GM12878 (cell line): ENCODE measurements around the gene PDE6D. TPM values are rescaled to one million over a fixed set of nuclear protein-coding genes. Genes with fewer than 3 reads are reported as not detected.
A peak's percentile ranks its signal among the peaks of the same experiment; 100 is the strongest.

Source experiments
- ATAC-seq: fragments of 200-7000 bp; cut with Tn5 transposase; 3 replicates; pipeline ENCODE4 v1.9.1; 2020; ENCODE audit warnings: mild to moderate bottlenecking, moderate library complexity
- BruUV-seq: library from RNA; stranded (reverse); fragments of 400-500 nt; replicated peaks from 2 replicates; lab custom pipeline; 2021; lab: Mats Ljungman, UMichigan
- CTCF ChIA-PET: fragments of 300-600 bp; sonication (Branson Sonifier 250); formaldehyde crosslinking; extraction: SDS; loops from one replicate; lab custom pipeline; 2021; ENCODE audit warnings: inconsistent platforms; lab: Yijun Ruan, JAX
- POLR2A ChIA-PET: fragments of 350-600 bp; formaldehyde crosslinking; extraction: SDS; loops from one replicate; lab custom pipeline; 2021; ENCODE audit warnings: inconsistent platforms; lab: Charles Lee
- RAD21 ChIA-PET: fragments of 300-600 bp; sonication (Branson Sonifier 250); formaldehyde crosslinking; loops from one replicate; lab custom pipeline; 2023; ENCODE audit warnings: antibody characterized with exemption; ENCODE audit not compliant: unreplicated experiment; lab: Charles Lee
- SMC1A ChIA-PET: fragments of 300-600 bp; sonication (Branson Sonifier 250); formaldehyde crosslinking; loops from one replicate; lab custom pipeline; 2023; ENCODE audit not compliant: unreplicated experiment, uncharacterized antibody; lab: Charles Lee
- DNase-seq: peaks from one replicate; pipeline ENCODE4 v3.0.0-alpha.2; 2011; ENCODE audit warnings: low read depth, low spot score
- FAIRE-seq: peaks from 3 replicates; lab custom pipeline; 2011; peaks lifted over from hg19 to GRCh38; lab: Jason Lieb, UNC
- H2AFZ ChIP-seq: 2 replicates; pipeline ENCODE4 v1.6.0; 2011; ENCODE audit warnings: low read depth, low read length, control low read depth; ENCODE audit not compliant: control insufficient read depth
- H3K27ac ChIP-seq: 2 replicates; pipeline ENCODE4 v1.5.1; 2011; ENCODE audit warnings: control low read depth; ENCODE audit not compliant: control insufficient read depth, insufficient read depth
- H3K27me3 ChIP-seq, 2 experiments: replicated peaks in 1 of 2; 2 replicates each; pipeline versions ENCODE4 v1.6.0 to v1.6.1; 2011; ENCODE audit warnings: low read length in 1 of 2; ENCODE audit not compliant: control insufficient read depth in 2 of 2, insufficient read depth in 2 of 2
- H3K36me3 ChIP-seq, 2 experiments: 2 replicates each; pipeline ENCODE4 v1.5.1; 2011; ENCODE audit warnings: low read length in 1 of 2; ENCODE audit not compliant: control insufficient read depth in 2 of 2, insufficient read depth in 2 of 2
- H3K4me1 ChIP-seq: 2 replicates; pipeline ENCODE4 v1.6.1; 2011; ENCODE audit warnings: mild to moderate bottlenecking, low read length, moderate library complexity, mixed read lengths; ENCODE audit not compliant: control insufficient read depth, insufficient read depth
- H3K4me2 ChIP-seq: 2 replicates; pipeline ENCODE4 v1.6.0; 2011; ENCODE audit warnings: control low read depth; ENCODE audit not compliant: control insufficient read depth, insufficient read depth
- H3K4me3 ChIP-seq: fragments of 200-600 bp; sonication (generic); 2 replicates; pipeline ENCODE4 v1.5.1; 2016
- H3K79me2 ChIP-seq: 2 replicates; pipeline ENCODE4 v1.6.0; 2011; ENCODE audit warnings: low read length; ENCODE audit not compliant: control insufficient read depth, insufficient read depth
- H3K9ac ChIP-seq: 2 replicates; pipeline ENCODE4 v1.8.0; 2011; ENCODE audit warnings: low read length, control low read depth, mixed read lengths; ENCODE audit not compliant: control insufficient read depth, insufficient read depth
- H3K9me3 ChIP-seq: replicated peaks from 3 replicates; pipeline ENCODE4 v1.5.1; 2011; ENCODE audit warnings: mild to moderate bottlenecking, low read length; ENCODE audit not compliant: control insufficient read depth, insufficient read depth
- H4K20me1 ChIP-seq: 2 replicates; pipeline ENCODE4 v1.6.0; 2011; ENCODE audit not compliant: control insufficient read depth, insufficient read depth
- BCL11A ChIP-seq: IDR thresholded peaks from 2 replicates; pipeline ENCODE4 v1.6.1; 2011; ENCODE audit warnings: low read depth, low read length
- CBFB ChIP-seq: IDR thresholded peaks from 2 replicates; pipeline ENCODE4 v1.6.1; 2016; ENCODE audit warnings: antibody characterized with exemption, low read depth
- GABPA ChIP-seq: IDR thresholded peaks from 2 replicates; pipeline ENCODE4 v1.6.1; 2014; ENCODE audit warnings: antibody characterized with exemption, low read depth, mild to moderate bottlenecking, inconsistent platforms
- HDAC2 ChIP-seq: fragments of 200-600 bp; sonication (generic); IDR thresholded peaks from 2 replicates; pipeline ENCODE4 v1.6.1; 2017
- MTA3 ChIP-seq: IDR thresholded peaks from 2 replicates; pipeline ENCODE4 v1.6.1; 2012; ENCODE audit warnings: low read length, inconsistent platforms, borderline replicate concordance
- NFYA ChIP-seq: IDR thresholded peaks from 2 replicates; pipeline ENCODE4 v1.6.1; 2011; ENCODE audit warnings: low read depth, mild to moderate bottlenecking, low read length, improper control_type of control experiment, borderline replicate concordance
- PML ChIP-seq: IDR thresholded peaks from 2 replicates; pipeline ENCODE4 v1.6.1; 2012; ENCODE audit warnings: low read length, inconsistent platforms
- POLR2AphosphoS5 ChIP-seq: IDR thresholded peaks from 2 replicates; pipeline ENCODE4 v1.6.1; 2011; ENCODE audit warnings: mild to moderate bottlenecking, low read length, inconsistent platforms
- SIX5 ChIP-seq: IDR thresholded peaks from 2 replicates; pipeline ENCODE4 v1.6.1; 2011; ENCODE audit warnings: mild to moderate bottlenecking, low read depth, low read length, moderate library complexity; ENCODE audit not compliant: severe bottlenecking
- STAT3 ChIP-seq: IDR thresholded peaks from 2 replicates; pipeline ENCODE4 v1.6.1; 2011; ENCODE audit warnings: low read depth, low read length, improper control_type of control experiment
- WRNIP1 ChIP-seq: IDR thresholded peaks from 2 replicates; pipeline ENCODE4 v1.6.1; 2011; ENCODE audit warnings: low read depth, low read length, improper control_type of control experiment, borderline replicate concordance
- ZNF274 ChIP-seq: IDR thresholded peaks from one replicate; pipeline ENCODE4 v1.8.0; 2011; ENCODE audit not compliant: insufficient read length, insufficient read depth
- ZNF622 ChIP-seq: fragments of 450-650 bp; IDR thresholded peaks from 2 replicates; pipeline ENCODE4 v1.6.1; 2017; ENCODE audit warnings: mild to moderate bottlenecking, inconsistent platforms
- WGBS: methylation state at CpG from one replicate; pipeline ENCODE4 v1.1.6; 2016; ENCODE audit warnings: low lambda C conversion rate; ENCODE audit not compliant: insufficient replicate concordance, insufficient coverage; ENCODE audit errors: missing lambda C conversion rate; 5-methylcytosine and 5-hydroxymethylcytosine counted together
- in situ Hi-C: fragments of 300-500 bp; cut with MboI; formaldehyde crosslinking; loops from 9 replicates; pipeline ENCODE4 v1.14.3; 2018; ENCODE audit warnings: mixed read lengths
- intact Hi-C: fragments of 100-400 bp; cut with micrococcal nuclease; formaldehyde crosslinking; loops from one replicate; pipeline ENCODE4 v1.14.2; 2022; ENCODE audit not compliant: unreplicated experiment
- polyA plus RNA-seq, 11 experiments: library from polyadenylated mRNA; depleted of rRNA in 4 of 11; unstranded in 6 of 11; stranded (reverse) in 5 of 11; fragments of >200 nt; fragmentation: Nextera tagmentation in 4 of 11; fragmentation: Illumina TruSeq in 1 of 11; extraction: Ambion mirVana in 4 of 11; extraction: Trizol in 1 of 11; gene quantifications; 1 replicate in 1 of 11; 2 replicates in 10 of 11; pipeline versions ENCODE4 v1.2.1 to v1.2.3, GENCODE V29; 2011 to 2016; ENCODE audit warnings: inconsistent platforms in 2 of 11, missing spikeins in 2 of 11, low read depth in 1 of 11
- total RNA-seq, 4 experiments: library from RNA; depleted of rRNA in 3 of 4; stranded (reverse); fragments of >200 nt in 3 of 4; fragmentation: Illumina TruSeq in 1 of 4; extraction: Trizol in 1 of 4; gene quantifications; 2 replicates each; pipeline versions ENCODE4 v1.2.1 to v1.2.3, GENCODE V29; 2013 to 2021
- TF ChIP-seq, protein P1 (sequence below): IDR thresholded peaks from 2 replicates; pipeline ENCODE4 v1.6.1; 2012; ENCODE audit warnings: low read length, inconsistent platforms

PDE6D gene
- total and polyA plus RNA-seq, 10 of the 15 experiments (the other 5 are each of a cell fraction or from before 2014, with no cell fraction given), result 8.2 to 69.4 (median 56.2) TPM

DNA sequence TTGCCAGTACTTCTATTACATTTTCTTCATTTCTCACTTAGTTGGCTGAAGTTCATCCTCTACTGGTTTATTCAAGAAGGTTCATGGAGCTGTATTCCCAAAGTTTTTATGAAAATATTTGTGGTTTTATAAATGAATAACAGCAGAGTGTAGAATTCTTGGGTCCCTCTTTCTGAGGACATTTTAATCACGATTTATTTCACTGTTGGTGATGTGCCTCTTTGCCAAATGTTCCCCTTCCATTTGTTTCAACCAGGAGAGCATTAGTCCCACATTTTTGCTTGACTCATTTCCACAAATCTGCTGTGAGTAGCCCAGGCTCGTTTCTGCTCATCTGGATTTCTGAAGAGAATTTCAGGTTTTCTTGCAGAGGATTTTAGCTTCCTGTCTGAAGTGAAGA lies 25.9 kb upstream of the PDE6D start (continued):
- no peak for TF ChIP-seq PML
- TF ChIP-seq, protein P1, sequence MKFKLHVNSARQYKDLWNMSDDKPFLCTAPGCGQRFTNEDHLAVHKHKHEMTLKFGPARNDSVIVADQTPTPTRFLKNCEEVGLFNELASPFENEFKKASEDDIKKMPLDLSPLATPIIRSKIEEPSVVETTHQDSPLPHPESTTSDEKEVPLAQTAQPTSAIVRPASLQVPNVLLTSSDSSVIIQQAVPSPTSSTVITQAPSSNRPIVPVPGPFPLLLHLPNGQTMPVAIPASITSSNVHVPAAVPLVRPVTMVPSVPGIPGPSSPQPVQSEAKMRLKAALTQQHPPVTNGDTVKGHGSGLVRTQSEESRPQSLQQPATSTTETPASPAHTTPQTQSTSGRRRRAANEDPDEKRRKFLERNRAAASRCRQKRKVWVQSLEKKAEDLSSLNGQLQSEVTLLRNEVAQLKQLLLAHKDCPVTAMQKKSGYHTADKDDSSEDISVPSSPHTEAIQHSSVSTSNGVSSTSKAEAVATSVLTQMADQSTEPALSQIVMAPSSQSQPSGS, result no peak

GRCh38 chr2:231803501-231804138 lies 22.5 kb upstream of the PDE6D start:
- Histone ChIP-seq H3K4me2 (no peak overlapping the region), H3K4me1 (no peaks in the 10 kb centered on the region), H3K27ac (no peak overlapping the region), H3K9ac (no peak overlapping the region), H3K4me3 (no peak overlapping the region), H3K9me3 (no peaks in the 10 kb centered on the region), H3K27me3 (no peaks in the 10 kb centered on the region), H3K36me3 (peaks cover 19 to 20% of the 10 kb centered on the region in 2 experiments), H4K20me1 (no peaks in the 10 kb centered on the region), H3K79me2 (no peaks in the 10 kb centered on the region), H2AFZ (no peak overlapping the region)
- intact Hi-C loops (no loop called here), in situ Hi-C loops (no loop called here)
- DNase-seq (no peak), FAIRE-seq (no peak), ATAC-seq (no peak)
- SMC1A ChIA-PET, result interaction anchor here (1.1 kb wide), 1 partner anchor 34 kb away, joined by 3 read pairs; no protein-coding TSS in a partner anchor
- CTCF ChIA-PET, result no interaction called here
- TF ChIP-seq HDAC2 (no peak), ZNF622 (no peak), NFYA (no peak), STAT3 (no peak), BCL11A (no peak), WRNIP1 (no peak), SIX5 (no peak), GABPA (no peak), MTA3 (no peak), ZNF274 (no peak), POLR2AphosphoS5 (no peak), CBFB (no peak)
- 80% methylated on average over 9 of the region's 9 CpGs for WGBS
- TSS peak; percentile 19 for BruUV-seq
- RAD21 ChIA-PET, result no interaction called here
- POLR2A ChIA-PET, result no interaction called here
